ENCODE data around the gene ACSS3.

ACSS3 gene

DNA sequence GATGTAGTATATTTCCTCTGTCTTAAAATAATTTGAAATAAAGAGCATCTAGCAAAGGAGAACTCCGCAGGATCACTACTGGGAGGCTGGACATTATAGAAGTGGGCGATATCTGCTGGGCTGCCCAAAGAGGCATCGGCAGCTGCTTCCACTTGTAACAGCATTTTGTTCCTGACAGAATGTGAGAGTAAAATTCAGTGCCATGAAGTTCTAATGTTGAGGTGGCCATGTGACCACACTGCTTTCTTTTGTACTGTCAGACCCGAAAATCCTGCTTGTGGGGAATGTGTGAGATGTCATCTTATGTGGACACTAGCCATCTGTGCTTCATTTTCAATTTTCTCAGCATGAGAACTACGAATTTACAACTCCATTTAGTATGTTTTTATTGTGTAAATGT, 151.9 kb downstream of the ACSS3 start:
- DNase-seq: no peak

DNA sequence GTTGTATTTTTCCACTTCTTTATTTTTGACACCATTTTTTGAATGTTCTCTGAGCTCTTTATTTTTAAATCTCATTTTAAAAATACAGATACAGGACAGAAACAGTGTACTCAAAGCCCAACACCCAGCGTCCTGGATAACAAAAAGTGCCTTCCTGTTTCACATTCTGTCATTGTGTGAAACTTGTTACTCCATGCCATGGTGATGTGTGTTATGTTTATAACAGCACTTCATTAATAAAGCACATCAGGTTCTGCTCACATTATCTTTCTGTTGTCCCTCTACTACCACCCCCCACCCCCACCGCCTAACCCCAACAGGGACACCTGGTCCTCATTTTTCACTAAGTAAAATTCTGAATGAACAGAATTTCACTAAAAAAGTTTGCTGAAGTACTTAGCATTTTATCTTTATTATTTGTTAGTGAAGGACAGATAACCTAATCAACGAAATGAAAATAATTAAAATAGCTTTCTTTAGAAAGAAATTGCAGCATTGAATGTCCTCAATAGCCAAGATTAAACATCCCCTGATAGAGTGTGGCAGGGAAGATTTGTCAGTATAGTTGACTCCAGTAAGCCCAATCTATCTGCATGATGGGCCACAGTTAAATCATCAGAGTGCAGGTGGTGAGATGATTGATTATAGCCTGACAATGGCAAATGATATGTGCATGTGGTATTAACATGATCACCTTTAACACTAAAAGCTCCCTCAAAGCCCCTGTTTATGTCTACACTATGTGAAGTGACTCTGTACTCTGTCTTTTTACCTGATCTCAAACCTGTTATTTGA, 153.9 kb downstream of the ACSS3 start:
- no peak for DNase-seq

DNA sequence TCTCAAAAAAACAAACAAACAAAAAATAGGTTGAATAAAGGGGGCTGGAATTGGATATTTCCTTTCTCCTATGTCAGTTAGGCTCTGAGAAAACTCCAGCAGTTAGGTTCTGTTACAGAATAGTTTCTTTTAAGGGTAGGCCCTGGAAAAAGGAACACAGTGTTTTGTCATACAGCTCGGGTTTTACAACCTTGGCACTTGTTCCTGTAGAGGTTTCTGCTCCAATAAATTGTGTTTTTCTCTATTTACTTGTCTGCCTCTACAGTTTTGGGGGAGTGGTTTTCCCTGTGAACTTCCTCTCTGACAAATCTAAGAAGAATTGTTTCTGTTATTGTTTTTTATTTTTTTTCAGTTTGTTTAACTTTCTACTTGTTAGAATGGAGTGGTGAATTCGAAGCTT, 167.6 kb downstream of the ACSS3 start:
- no peak for DNase-seq

DNA sequence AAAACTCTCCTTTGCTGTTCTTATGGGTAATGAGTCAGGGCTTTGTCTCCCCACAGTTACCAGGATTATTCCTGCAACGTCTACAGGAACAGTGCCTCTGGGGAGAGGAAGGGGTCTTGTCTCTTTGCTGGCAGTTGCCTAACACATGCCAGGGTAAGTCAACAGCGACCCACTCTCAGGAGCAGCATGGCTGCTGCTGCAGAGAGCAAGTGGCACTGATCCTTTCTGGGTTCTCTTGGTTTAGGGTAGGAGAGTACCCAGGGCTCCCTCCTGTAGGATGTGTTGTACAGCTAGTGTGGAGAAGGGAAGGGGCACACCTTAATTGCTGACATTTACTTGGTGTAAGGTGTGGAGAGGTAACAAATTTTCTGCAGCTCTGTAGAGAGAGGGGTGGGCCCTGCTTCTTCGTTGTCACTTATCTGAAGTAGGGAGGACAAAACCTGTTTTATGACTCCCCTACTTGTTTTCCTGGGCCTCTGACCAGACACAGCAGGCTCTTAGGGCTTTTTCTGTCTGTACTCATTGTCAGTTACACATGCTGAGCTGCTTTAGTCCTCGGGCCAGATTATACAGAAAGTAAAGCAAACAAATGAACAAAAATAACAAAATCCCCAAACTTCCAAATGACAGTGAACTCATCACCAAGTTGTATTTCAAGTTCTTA, 168.2 kb downstream of the ACSS3 start:
- DNase-seq: no peak

DNA sequence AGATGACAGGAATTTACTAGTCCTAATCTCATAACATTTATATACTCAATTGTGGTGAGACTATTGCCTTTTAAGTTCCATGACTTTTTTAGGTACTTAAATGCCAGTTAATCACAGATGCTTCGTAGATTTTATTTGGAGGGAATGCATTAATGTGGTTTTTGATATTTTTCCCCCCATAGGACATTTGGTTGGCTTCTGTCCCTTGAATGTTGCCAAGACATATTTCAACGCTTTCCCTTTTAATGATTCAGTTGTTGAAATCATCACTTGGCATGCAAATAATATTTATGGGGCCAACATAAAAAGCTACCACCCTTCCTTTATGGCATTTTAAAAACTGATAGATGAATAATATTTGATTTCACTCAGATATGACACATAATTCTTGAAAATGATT, 172.1 kb downstream of the ACSS3 start:
- no peak for DNase-seq

DNA sequence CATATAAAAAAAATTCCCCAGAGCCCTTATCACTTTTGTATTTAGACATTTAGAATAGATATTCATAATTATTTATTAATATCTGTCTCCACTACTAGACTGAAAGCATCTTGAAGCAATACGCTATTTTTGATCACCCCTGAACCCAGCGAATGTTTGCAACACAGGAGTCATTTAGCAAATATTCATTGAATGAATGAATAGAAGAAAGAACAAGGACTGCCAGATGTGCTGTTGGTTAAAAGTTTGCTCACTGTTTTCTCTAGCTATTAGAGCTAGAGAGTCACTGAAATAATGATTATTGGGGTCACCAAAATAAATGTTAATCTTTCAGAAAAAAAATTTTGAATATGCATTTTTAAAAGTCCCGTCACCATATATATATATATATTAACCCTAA, 174.3 kb downstream of the ACSS3 start:
- DNase-seq: no peak

DNA sequence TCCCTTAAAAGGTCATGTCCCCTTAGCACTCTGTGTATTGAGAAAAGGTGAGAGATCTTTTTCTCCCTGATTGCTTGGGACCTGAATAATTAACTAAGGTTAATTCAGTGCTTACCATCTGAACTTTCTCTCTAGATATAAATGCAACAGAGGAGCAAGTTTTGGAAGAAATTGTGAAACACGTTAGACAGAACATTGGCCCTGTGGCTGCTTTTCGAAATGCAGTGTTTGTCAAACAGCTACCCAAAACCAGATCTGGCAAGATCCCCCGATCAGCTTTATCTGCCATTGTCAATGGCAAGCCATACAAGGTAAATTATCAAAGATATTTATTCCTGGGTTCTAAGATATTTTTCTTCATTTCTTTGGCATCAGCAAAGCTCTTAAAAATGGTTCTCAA, 175.5 kb downstream of the ACSS3 start:
- no peak for DNase-seq

DNA sequence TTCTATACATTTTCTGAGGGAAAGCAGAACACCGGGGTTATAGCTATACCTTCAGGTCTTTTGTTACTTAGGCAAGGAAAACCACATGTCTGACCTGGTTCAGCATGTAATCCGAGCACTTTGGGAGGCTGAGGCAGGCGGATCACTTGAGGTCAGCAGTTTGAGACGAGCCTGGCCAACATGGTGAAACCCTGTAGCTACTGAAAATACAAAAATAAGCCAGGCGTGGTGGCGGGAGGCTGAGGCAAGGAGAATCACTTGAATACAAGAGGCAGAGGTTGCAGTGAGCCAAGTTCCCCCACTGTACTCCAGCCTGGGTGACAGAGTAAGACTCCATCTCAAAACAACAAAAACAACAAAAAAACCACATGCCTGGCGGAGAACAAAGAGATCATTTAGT, 177.6 kb downstream of the ACSS3 start:
- no peak for DNase-seq

DNA sequence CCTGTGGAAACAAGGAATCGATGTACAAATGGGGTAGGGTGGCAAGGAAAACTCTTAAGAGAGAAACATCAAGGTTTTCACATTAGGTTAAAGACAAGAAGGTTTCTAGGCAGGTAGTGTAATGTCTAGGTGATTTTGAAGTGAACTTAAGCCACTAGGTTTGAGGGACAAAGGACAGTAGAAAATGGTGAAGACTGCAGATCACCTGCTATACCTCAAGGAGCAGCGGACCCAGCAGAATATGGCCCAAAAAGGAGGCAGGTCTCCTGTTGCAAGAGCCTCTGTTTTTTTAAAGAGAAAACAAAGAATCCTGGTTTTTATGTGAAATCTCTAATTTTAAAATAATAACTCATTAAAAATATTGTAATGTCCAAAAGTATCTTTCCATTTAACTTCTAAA, 178.1 kb downstream of the ACSS3 start:
- no peak for DNase-seq

DNA sequence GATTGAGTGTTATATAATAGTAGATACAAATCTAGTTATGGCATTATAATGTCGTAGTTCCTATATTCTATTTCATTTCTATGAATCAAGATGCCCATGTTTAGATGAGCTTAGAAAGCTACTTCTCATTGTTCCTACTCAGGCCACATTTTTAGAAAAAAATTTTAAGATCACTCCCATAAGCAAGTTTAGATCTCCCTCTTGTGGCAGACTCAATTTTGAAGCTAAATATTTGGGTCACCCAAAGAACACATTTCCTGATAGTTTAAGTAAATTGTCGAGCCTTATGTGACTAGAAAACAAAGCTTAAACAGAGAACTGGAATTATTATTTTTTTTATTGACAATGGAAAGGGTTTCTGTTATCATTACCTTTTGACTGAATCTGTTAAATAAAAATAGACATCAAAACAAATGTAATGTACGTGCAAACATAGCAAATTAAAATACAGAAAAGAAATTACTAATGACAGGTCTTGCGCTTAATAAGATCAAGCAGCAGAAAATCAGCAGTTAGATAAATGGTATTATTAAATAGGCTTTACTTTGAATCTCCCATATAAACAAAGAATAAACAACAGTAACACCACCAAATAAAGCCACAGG, 180.2 kb downstream of the ACSS3 start:
- DNase-seq: no peak

DNA sequence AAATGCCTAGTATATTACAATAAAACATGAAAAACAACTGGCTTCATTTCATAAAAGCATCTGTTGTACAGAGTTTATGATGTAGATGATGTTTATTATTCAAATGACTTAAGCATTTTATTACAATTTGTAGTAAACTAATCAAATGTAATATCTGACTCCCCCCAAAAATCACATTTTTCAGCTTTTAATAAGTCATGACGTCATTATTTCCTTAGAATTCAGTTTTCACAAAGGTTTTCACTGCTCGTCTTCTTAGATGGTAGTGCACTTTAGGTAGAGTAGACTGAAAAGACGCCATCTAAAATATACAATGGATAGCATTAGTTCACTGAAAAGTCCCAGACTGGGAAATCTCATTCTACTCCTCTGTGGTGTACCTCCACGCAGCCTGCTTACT, 181.5 kb downstream of the ACSS3 start:
- no peak for DNase-seq

DNA sequence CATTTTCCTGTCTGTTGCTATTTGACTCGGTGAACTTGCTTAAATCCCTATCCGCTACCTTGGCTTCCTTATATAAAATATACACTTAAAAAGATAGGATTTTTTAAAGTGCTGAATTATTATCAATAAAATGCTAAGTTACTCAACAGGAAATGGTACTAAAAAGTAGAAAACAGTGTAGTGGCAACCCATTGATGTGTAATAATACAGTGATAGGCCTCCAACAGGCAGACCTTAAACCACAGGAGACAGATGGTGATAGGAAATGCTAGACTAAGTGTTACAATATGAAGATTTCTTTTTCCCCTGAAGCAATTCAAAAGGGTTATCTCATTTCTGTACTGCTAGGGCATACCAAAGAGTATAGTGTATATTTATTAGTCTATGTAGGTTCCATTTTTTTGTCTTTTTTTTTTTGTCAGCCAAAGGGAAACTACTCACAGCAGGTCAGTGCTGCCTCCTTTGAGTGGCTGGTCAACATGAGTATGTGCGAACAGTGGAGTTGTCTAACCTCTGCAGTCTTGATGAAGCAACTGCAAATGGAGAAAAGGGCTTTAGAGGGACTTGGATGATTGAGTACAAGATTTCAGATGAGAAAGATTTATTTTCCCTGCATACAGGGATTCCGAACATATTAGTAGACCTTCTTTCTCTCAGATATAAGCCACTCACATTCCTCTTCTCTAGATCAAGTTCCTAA, 183.8 kb downstream of the ACSS3 start:
- no peak for DNase-seq

DNA sequence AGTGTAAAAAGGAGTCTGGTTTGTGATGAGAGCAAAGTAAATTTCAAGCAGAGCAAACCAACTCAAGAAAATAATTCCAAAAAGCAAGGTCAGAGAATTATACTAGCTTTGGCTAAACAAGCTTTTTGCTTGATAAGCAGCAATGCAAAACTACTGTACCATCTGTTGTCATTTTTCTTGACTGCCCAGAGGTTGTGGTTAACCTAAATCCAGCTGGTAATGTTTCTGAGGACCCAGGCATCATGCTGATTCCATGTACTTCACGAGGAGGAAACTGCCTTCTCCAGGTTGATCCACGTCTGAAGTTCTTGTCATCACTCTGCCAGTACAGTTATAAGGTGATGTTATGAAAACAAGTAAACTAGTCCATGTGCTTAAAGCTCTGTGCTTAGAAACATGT, 185.2 kb downstream of the ACSS3 start:
- DNase-seq: no peak

DNA sequence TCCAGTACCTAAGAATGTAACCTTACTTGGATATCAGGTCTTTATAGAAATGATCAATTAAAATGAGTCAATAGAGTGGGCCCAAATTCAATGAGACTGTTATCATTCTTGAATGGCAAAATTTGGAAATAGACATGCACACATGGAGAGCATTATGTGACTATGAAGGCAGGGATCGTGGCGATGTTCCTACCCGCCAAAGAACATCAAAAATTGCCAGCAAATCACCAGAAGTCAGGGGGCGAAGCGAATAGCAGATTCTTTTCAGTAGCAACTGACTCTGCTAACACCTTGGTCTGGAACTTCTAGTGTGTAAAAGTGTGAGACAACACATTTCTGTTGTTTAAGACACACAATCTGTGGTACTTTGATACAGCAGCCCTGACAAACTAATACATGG, 192.5 kb downstream of the ACSS3 start:
- DNase-seq: no peak

DNA sequence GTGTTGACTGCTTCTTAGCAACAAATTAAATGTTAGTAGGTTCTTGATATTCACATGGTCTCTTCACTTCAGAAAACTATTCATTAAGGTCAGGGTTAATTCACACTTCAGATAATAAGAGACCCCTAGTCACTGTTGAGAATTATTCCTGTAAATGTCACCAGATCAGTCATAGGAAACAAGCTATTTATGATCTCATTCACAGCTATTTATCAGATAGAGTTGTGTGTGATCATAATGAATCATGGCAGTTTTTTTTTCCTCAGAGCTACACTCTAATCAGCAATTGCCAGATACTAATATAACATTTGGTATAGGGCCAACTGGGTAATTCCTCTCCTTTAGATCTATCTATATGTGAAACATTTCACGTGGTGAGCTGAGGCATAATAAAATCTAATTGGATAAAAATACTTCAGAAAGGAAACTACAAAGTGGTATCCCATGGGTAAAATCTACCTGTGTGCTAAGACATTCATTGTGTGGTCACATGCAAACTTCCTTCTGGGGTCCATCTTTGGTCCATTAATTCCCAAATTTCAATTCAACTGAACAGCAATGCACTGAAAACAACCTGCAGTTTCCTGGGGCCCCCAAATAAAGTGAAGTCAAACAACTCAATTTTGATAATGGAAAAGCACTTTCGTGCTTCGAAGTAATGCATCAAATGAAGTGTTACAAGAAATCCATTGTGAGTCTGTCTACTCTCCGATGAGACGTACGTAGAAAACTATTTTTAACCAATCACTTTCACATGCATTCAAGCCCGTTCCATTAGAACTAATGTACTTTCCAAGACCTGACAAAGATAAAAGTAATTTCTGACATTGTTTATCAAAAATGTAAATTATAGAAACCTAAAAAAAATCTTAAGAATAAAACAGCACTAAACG, 197.0 kb downstream of the ACSS3 start:
- no peak for DNase-seq

DNA sequence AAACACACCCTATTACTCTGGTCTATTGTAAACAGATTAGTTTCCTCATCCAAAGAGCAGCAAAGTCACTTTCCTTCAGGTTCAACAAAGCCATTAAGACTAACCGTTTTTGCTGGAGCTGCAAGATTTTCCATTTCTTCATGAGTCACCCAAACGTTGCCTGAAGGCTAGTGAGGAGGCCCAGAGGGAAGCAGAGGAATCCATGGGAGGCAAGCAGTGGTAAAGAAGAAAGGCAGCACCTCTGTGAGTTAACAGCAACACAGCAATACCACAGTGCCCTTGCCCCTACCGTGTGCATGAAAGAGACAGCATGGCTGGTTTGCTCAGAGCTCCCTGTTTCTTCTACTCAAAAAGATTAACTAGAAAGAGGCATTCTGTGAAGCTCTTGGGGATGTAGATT, 206.3 kb downstream of the ACSS3 start:
- no peak for DNase-seq

DNA sequence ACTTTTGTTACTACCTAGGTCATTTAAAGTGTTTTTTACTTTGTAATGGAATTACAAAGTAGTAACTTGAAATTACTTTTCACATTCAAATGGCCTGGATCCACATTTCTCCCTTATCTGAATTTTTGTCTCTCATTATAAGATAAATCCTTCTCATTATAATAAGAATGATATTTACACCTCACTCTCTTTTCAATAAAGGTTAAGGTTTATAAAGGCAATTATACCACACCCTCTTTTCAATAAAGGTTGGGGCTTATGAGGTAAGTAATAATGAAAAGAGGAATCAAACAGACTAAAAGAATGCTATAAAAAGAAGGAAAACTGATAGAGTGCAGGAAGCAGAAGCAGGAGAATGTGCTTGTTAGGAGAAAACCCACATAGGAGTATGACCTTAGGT, 210.8 kb downstream of the ACSS3 start:
- DNase-seq: no peak

DNA sequence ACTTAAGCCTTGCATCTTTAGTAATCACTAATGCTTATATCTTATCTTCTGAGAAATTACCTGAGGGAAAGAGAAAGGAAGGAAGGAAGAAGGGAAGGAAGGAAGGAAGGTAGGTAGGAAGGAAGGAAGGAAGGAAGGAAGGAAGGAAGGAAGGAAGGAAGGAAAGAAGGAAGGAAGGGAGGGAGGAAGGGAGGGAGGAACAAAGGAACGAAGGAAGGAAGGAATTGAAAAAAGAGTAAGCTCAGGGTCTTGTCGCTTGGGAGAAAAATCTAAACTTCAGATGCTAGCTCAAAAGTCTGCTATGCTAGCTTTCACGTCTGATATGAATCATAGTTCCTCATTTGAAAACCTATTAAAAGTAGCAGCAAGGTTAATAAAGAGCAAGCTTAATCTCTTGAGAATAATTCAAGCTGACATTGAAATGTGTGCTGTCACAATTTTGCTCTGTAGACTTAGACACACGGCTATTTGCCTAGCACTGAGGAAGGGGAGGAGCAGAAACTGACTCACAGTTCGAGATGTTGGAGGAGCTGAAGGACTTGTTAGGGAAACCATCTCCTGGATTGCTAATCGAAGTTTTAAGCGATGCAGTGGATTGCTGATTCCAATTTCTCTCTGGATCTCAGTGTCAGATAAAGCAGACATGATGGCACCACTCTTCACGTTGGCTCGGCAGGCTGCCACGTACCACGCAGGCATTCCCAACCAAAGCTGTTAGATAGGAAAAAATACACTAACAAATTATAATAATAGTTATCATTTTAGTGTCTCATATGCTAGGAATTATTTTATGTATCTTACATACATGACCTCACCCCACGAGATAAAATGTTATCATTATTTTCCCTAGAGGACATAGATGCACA, 216.7 kb downstream of the ACSS3 start:
- no peak for DNase-seq

DNA sequence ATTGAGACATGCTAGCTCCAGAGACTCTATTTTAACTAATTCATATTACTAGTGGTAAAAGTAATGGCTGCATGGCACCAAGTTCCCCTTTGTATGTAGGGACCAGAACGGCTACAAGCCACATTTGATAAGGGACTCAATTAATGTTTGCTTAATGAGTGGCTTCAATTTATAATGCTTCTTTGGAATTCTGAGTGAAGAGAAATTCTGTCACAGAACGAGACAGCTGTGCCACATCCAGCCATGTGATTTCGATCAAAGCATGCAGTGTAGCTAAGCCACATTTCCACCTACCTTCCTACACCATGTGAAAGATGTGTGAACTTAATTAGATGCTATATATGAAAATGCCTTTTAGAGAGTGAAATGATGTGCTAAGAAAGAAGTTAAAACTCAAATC, 217.4 kb downstream of the ACSS3 start:
- no peak for DNase-seq

DNA sequence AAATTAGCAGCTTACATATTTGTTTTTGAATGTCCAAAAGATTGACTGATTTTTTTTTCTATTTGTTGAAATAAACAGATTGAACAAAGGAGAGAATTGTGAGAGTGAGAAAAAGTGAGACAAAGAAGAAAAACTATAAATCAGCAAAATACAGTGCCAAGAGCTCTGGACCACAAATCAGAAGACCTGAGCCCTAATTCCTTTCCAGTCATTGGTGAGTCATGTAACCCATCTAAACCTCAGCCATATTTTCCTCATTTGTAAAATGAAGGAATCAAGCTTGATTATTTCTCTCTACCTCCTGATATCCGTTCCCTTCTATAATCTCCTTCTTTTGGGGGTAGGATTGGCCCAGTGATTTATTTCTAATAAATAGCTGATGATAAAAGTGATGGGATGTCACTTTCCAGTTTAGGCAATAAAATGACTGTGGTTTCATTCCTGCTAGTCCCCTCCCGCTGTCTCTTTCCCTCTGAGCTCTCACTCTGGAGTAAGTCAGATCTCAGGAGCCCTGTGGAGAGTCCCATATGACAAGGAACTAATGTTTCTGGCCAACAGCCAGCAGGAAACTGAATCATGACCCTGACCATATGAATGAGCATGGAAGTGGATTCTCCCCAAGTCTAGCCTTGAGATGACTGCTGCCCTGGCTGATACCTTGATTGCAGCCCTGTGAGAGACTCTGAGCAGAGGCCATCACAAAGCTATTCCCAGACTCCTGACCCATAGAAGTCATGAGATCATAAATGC, 218.9 kb downstream of the ACSS3 start:
- no peak for DNase-seq

DNA sequence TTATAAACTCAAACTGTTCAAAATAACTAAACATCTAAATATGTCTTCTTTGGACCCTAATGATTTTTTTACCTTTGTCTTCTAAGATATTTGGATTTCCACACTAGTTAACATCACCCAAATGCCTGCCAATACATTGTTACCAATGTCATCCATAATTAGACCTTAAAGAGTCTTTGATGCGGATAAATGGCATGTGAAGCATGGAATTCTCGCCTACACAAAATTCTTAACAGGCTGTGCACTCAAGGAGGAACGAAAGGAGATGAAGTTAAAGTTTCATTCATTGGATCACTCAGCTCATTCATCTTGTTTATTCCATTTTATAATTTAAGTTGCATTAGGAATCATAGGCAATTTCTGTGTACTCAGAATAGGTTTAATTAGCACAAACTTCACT, 219.7 kb downstream of the ACSS3 start:
- no peak for DNase-seq

All from activated CD4-positive, alpha-beta T cell treated with anti-CD3 and anti-CD28 coated beads, Interleukin-2, amount 50 U/mL, for 1 hour (primary cell).